IMR-90 (cell line): ENCODE data around the gene EID1.

ENCODE experiments used
- CEBPB ChIP-seq: IDR thresholded peaks from 2 replicates; pipeline ENCODE4 v1.6.1; 2012; ENCODE audit warnings: low read depth, low read length, improper control_type of control experiment
- CHD1 ChIP-seq: IDR thresholded peaks from 2 replicates; pipeline ENCODE4 v1.6.1; 2012; ENCODE audit warnings: low read depth, low read length, improper control_type of control experiment
- CTCF ChIP-seq: conservative IDR thresholded peaks from 2 replicates; pipeline ENCODE4 v1.5.1; 2012; ENCODE audit warnings: mild to moderate bottlenecking, low read depth, low read length, improper control_type of control experiment
- FOS ChIP-seq: fragments of 150-350 bp; IDR thresholded peaks from 2 replicates; pipeline ENCODE4 v1.6.1; 2016; ENCODE audit warnings: low read depth, low read length
- MAFK ChIP-seq: IDR thresholded peaks from 2 replicates; pipeline ENCODE4 v1.6.1; 2012; ENCODE audit warnings: low read depth, low read length, improper control_type of control experiment
- MXI1 ChIP-seq: IDR thresholded peaks from 2 replicates; pipeline ENCODE4 v1.6.1; 2012; ENCODE audit warnings: low read depth, mild to moderate bottlenecking, low read length, moderate library complexity, borderline replicate concordance
- NFE2L2 ChIP-seq: fragments of 150-350 bp; IDR thresholded peaks from 2 replicates; pipeline ENCODE4 v1.6.1; 2016; ENCODE audit warnings: low read depth, mild to moderate bottlenecking, low read length
- POLR2A ChIP-seq: IDR thresholded peaks from 2 replicates; pipeline ENCODE4 v1.6.1; 2012; ENCODE audit warnings: mild to moderate bottlenecking, low read depth, low read length
- RAD21 ChIP-seq: IDR thresholded peaks from 2 replicates; pipeline ENCODE4 v1.6.1; 2012; ENCODE audit warnings: low read length, improper control_type of control experiment
- RCOR1 ChIP-seq: IDR thresholded peaks from 2 replicates; pipeline ENCODE4 v1.6.1; 2012; ENCODE audit warnings: mild to moderate bottlenecking, low read length, improper control_type of control experiment; ENCODE audit not compliant: insufficient replicate concordance
- RFX5 ChIP-seq: IDR thresholded peaks from 2 replicates; pipeline ENCODE4 v1.8.0; 2012; ENCODE audit warnings: low read depth, mild to moderate bottlenecking, low read length, moderate library complexity
- USF2 ChIP-seq: fragments of 150-350 bp; IDR thresholded peaks from 2 replicates; pipeline ENCODE4 v1.6.1; 2017; ENCODE audit warnings: mild to moderate bottlenecking, antibody characterized with exemption, low read length, low read depth
- TF ChIP-seq, protein P1 (sequence below): fragments of 150-350 bp; IDR thresholded peaks from 2 replicates; pipeline ENCODE4 v1.6.1; 2016; ENCODE audit warnings: low read depth, mild to moderate bottlenecking, low read length, moderate library complexity, borderline replicate concordance

DNA sequence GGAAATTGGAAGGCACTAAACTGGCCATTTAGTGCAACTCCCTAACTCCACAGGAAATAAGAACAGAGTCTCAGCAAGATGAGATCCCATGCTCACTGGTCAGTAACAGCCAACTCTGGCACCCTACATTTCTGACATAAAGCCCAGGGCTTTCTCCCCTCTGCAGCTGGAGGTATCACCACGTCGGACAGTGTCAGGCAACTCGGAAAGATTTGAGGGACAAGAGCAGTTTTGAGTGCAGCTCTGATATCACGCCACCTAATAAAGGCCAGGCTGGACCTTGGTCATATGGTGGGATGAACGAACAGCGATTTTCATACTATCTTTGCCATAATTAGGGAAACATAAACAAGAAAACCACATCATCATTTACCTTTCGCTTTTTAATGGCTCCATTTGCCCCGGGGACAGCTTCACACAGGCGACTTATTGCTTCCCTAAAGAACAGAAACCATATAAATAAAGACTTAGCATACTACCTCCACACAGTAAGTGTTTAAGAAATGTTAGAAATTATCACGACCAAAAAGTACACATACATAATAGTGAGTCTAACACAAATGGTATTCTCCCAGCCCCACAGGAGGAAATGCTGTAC lies 12.5 kb downstream of the EID1 start:
- TF ChIP-seq CEBPB (no peak), CTCF (no peak), RCOR1 (no peak), MXI1 (no peak), CHD1 (no peak), MAFK (no peak), POLR2A (no peak), FOS (no peak), NFE2L2 (no peak), RFX5 (no peak), RAD21 (no peak), USF2 (no peak)
- TF ChIP-seq, protein P1, sequence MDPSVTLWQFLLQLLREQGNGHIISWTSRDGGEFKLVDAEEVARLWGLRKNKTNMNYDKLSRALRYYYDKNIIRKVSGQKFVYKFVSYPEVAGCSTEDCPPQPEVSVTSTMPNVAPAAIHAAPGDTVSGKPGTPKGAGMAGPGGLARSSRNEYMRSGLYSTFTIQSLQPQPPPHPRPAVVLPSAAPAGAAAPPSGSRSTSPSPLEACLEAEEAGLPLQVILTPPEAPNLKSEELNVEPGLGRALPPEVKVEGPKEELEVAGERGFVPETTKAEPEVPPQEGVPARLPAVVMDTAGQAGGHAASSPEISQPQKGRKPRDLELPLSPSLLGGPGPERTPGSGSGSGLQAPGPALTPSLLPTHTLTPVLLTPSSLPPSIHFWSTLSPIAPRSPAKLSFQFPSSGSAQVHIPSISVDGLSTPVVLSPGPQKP: no peak
